ENCODE measurements around the gene IFT88. TPM values are rescaled to one million over a fixed set of nuclear protein-coding genes. Genes with fewer than 3 reads are reported as not detected.

Gene IFT88
- total RNA-seq (10 to 100 TPM in 2 of 9 donors, 1 to 10 TPM in 7; 6.9 to 11.4 (median 8.5) TPM), polyA plus RNA-seq (1 to 10 TPM; 3.4 to 8.2 TPM)
- long read RNA-seq, donor 1, partial matches to known transcripts: 6 of 17 reads
- long read RNA-seq, donor 1, other reads (novel, unspliced or antisense): 6 of 17 reads
- long read RNA-seq, donor 2, transcript IFT88-202 (26 exons, 2,856 nt): major isoform, 13 of 37 reads
- long read RNA-seq, donor 2, partial matches to known transcripts: 7 of 37 reads
- long read RNA-seq, donor 2, other reads (novel, unspliced or antisense): 17 of 37 reads
- long read RNA-seq, donor 3, transcript IFT88-202 (26 exons, 2,856 nt): major isoform, 12 of 31 reads
- long read RNA-seq, donor 3, partial matches to known transcripts: 5 of 31 reads
- long read RNA-seq, donor 3, other reads (novel, unspliced or antisense): 14 of 31 reads

GRCh38 chr13:20566898-20567874 lies at the start of gene IFT88:
IFT88 (plus strand) TSS chr13:20567157; CDS start chr13:20574386, 7,229 bp downstream.
- Histone ChIP-seq H3K27me3 (no peaks in the 10 kb centered on the region), H3K27ac (peak within 1 kb of the TSS; percentile 81 to 98 (median 95)), H3K9me3 (peaks cover 0 to 19% (median 5%) of the 10 kb centered on the region in 12 donors), H3K4me1 (peaks cover 0 to 24% (median 9%) of the 10 kb centered on the region in 12 donors), H3K4me3 (peak within 1 kb of the TSS; percentile 34 to 89 (median 76)), H3K36me3 (no peaks in the 10 kb centered on the region)
- peak; percentile 92 to 99 (median 98) for ATAC-seq
- peak; percentile 92 to 95 (median 93) for DNase-seq
- no peak for TF ChIP-seq POLR2A (IDR thresholded peaks at IDR 0.05)
- peak in 1 of 12 donors; percentile 10 for TF ChIP-seq CTCF (IDR thresholded peaks at IDR 0.05)
- 1% methylated on average over 27 to 74 of the region's 74 CpGs for WGBS, 4 donors
- intact Hi-C loops (cut with DNase I): loop anchor here in 7 of 10 donors (1.0 to 5.0 kb wide), 6 partner anchors 40 to 336 kb away; partner anchors contain the start of genes CRYL1 (in 5 of the 7), IL17D (in 1 of the 7) and XPO4 (in 1 of the 7)

- Histone ChIP-seq H3K27me3 (no peaks in the 10 kb centered on the region), H3K9me3 (no peaks in the 10 kb centered on the region), H3K36me3 (no peaks in the 10 kb centered on the region), H3K27ac (peak overlapping the region in 5 of 12 donors; percentile 7 to 39 (median 35)), H3K4me3 (peak overlapping the region in 4 of 12 donors; percentile 4 to 25 (median 21)), H3K4me1 (peaks cover 0 to 15% (median 0%) of the 10 kb centered on the region in 12 donors)
- DNase-seq (no peak), ATAC-seq (peak; percentile 44 to 75 (median 66))
- TF ChIP-seq CTCF (IDR thresholded peaks at IDR 0.05) (no peak), POLR2A (IDR thresholded peaks at IDR 0.05) (no peak)
- intact Hi-C loops (cut with DNase I): no loop called here
- 45 to 56% (median 49%) methylated on average over 7 of the region's 7 CpGs for WGBS, 4 donors
Measured at GRCh38 chr13:20518660-20519100, 48.3 kb upstream of the IFT88 start.

- Histone ChIP-seq H3K36me3 (no peaks in the 10 kb centered on the region), H3K9me3 (no peaks in the 10 kb centered on the region), H3K27ac (no peak overlapping the region), H3K27me3 (no peaks in the 10 kb centered on the region), H3K4me3 (no peak overlapping the region), H3K4me1 (peaks cover 0 to 27% (median 5%) of the 10 kb centered on the region in 12 donors)
- 89 to 98% (median 94%) methylated on average over 1 of the region's 1 CpG for WGBS, 4 donors
- TF ChIP-seq CTCF (IDR thresholded peaks at IDR 0.05) (no peak), POLR2A (IDR thresholded peaks at IDR 0.05) (no peak)
- DNase-seq (no peak), ATAC-seq (no peak)
- intact Hi-C loops (cut with DNase I): no loop called here
Measured at GRCh38 chr13:20519875-20520274, 47.1 kb upstream of the IFT88 start.

Data from heart left ventricle (tissue), 16 donors.